DND-41 (cell line): ENCODE data around the gene PTPRJ.

ENCODE experiments used
- ATAC-seq: fragments of 200-7000 bp; cut with Tn5 transposase; 3 replicates; pipeline ENCODE4 v1.9.1; 2021; ENCODE audit warnings: low read depth; ENCODE audit not compliant: insufficient read depth
- DNase-seq: peaks from one replicate; pipeline ENCODE4 v3.0.0-alpha.2; 2020
- H2AFZ ChIP-seq: 2 replicates; pipeline ENCODE4 v1.6.0; 2012; ENCODE audit warnings: low read depth, low read length
- H3K27ac ChIP-seq: 2 replicates; pipeline ENCODE4 v1.5.1; 2012; ENCODE audit warnings: low read length, inconsistent platforms
- H3K27me3 ChIP-seq: fragments of 200-600 bp; sonication (generic); 2 replicates; pipeline ENCODE4 v1.6.0; 2012; ENCODE audit warnings: low read length, mild to moderate bottlenecking, inconsistent platforms; ENCODE audit not compliant: insufficient read depth, poor library complexity
- H3K36me3 ChIP-seq: 2 replicates; pipeline ENCODE4 v1.5.1; 2012; ENCODE audit warnings: low read length, inconsistent platforms; ENCODE audit not compliant: insufficient read depth
- H3K4me1 ChIP-seq: 2 replicates; pipeline ENCODE4 v1.5.1; 2012; ENCODE audit warnings: mild to moderate bottlenecking, low read length; ENCODE audit not compliant: insufficient read depth
- H3K4me2 ChIP-seq: 2 replicates; pipeline ENCODE4 v1.6.0; 2012; ENCODE audit warnings: mild to moderate bottlenecking, moderate library complexity, low read length, inconsistent platforms; ENCODE audit not compliant: insufficient read depth
- H3K4me3 ChIP-seq, 2 experiments: fragments of 200-600 bp in 1 of 2; shearing (Covaris generic) in 1 of 2; 2 replicates each; pipeline ENCODE4 v1.5.1; 2012 to 2016; ENCODE audit warnings: inconsistent platforms in 2 of 2, low read length in 2 of 2, mild to moderate bottlenecking in 2 of 2, low read depth in 1 of 2, moderate library complexity in 1 of 2
- H3K79me2 ChIP-seq: 2 replicates; pipeline ENCODE4 v1.6.0; 2012; ENCODE audit warnings: low read length, inconsistent platforms; ENCODE audit not compliant: insufficient read depth
- H3K9ac ChIP-seq: 2 replicates; pipeline ENCODE4 v1.6.0; 2012; ENCODE audit warnings: low read depth, mild to moderate bottlenecking, inconsistent platforms, low read length, moderate library complexity
- H3K9me3 ChIP-seq: 2 replicates; pipeline ENCODE4 v1.5.1; 2012; ENCODE audit warnings: low read length, moderate library complexity, mild to moderate bottlenecking, inconsistent platforms; ENCODE audit not compliant: insufficient read depth, severe bottlenecking
- H4K20me1 ChIP-seq: 2 replicates; pipeline ENCODE4 v1.6.0; 2012; ENCODE audit warnings: low read length; ENCODE audit not compliant: insufficient read depth
- EZH2 ChIP-seq: IDR thresholded peaks from 3 replicates; pipeline ENCODE4 v1.6.1; 2012; ENCODE audit warnings: borderline replicate concordance, low read depth, mild to moderate bottlenecking, moderate library complexity, low read length, inconsistent platforms; ENCODE audit not compliant: severe bottlenecking
- TF ChIP-seq, protein P1 (sequence below): IDR thresholded peaks from 2 replicates; pipeline ENCODE4 v1.5.1; 2012; ENCODE audit warnings: borderline replicate concordance, low read length, moderate library complexity, mild to moderate bottlenecking; ENCODE audit not compliant: poor library complexity, severe bottlenecking; ENCODE audit errors: extremely low read depth

The PTPRJ gene

DNA sequence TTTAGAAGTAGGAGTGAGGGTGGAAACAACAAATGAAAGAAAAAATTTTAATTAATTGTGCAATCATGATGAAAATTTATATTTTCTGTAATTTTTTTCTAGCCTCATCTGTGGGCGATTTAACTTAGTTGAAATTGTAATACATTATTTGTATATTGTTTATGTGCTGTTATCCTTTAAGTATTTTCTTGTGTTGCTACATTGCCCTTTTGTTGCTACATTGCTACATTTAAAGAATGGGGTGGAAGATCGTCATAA lies 130.1 kb downstream of the PTPRJ start:
- DNase-seq: no peak
- Histone ChIP-seq H3K79me2 (no peaks in the 10 kb centered on the region), H3K9me3 (peaks cover 12% of the 10 kb centered on the region), H3K36me3 (no peaks in the 10 kb centered on the region), H3K9ac (no peak overlapping the region), H3K27ac (no peak overlapping the region), H3K27me3 (no peaks in the 10 kb centered on the region), H2AFZ (no peak overlapping the region), H3K4me2 (no peak overlapping the region), H4K20me1 (no peaks in the 10 kb centered on the region), H3K4me1 (peaks cover 11% of the 10 kb centered on the region), H3K4me3 (no peak overlapping the region)
- TF ChIP-seq, protein P1, sequence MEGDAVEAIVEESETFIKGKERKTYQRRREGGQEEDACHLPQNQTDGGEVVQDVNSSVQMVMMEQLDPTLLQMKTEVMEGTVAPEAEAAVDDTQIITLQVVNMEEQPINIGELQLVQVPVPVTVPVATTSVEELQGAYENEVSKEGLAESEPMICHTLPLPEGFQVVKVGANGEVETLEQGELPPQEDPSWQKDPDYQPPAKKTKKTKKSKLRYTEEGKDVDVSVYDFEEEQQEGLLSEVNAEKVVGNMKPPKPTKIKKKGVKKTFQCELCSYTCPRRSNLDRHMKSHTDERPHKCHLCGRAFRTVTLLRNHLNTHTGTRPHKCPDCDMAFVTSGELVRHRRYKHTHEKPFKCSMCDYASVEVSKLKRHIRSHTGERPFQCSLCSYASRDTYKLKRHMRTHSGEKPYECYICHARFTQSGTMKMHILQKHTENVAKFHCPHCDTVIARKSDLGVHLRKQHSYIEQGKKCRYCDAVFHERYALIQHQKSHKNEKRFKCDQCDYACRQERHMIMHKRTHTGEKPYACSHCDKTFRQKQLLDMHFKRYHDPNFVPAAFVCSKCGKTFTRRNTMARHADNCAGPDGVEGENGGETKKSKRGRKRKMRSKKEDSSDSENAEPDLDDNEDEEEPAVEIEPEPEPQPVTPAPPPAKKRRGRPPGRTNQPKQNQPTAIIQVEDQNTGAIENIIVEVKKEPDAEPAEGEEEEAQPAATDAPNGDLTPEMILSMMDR: no peak
- no peak for TF ChIP-seq EZH2
- ATAC-seq: no peak

DNA sequence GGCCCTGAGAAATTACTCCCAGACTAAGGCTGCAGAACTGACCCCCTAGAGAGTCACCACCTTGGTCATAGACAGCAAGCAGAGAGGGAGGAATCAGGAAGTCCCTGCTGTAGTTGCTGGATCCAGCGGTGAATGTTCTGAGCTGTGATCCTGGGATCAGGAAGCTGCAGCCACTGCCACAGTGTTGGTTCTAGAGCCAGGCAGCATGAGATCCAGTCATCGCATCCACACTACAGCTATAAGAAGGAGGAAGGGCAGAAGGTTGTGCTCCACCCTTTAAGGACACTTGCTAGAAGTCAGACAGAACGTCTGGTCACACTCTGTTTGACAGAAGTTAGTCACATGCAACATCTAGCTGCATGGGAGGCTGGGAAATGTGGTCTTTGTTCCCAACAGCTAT lies 131.5 kb downstream of the PTPRJ start:
- no peaks in the 10 kb centered on the region for H4K20me1 ChIP-seq
- H3K27ac ChIP-seq: no peak overlapping the region
- no peak for DNase-seq
- H3K4me1 ChIP-seq: peaks cover 11% of the 10 kb centered on the region
- H3K27me3 ChIP-seq: no peaks in the 10 kb centered on the region
- no peaks in the 10 kb centered on the region for H3K36me3 ChIP-seq
- peaks cover 14% of the 10 kb centered on the region for H3K9me3 ChIP-seq
- no peak overlapping the region for H2AFZ ChIP-seq
- no peak overlapping the region for H3K4me2 ChIP-seq
- no peaks in the 10 kb centered on the region for H3K79me2 ChIP-seq
- H3K9ac ChIP-seq: no peak overlapping the region
- TF ChIP-seq, protein P1: no peak
- TF ChIP-seq EZH2: no peak
- ATAC-seq: no peak
- H3K4me3 ChIP-seq: no peak overlapping the region

- H3K79me2 ChIP-seq: no peaks in the 10 kb centered on the region
These were observed 134.4 kb downstream of the PTPRJ start for GRCh38 chr11:48114740-48115139.

More at GRCh38 chr11:48114740-48115139, 134.4 kb downstream of the PTPRJ start:
- Histone ChIP-seq H3K4me1 (peaks cover 5% of the 10 kb centered on the region), H2AFZ (no peak overlapping the region), H3K9ac (no peak overlapping the region), H3K4me2 (no peak overlapping the region), H3K27me3 (no peaks in the 10 kb centered on the region), H3K27ac (no peak overlapping the region), H3K4me3 (no peak overlapping the region), H3K9me3 (peaks cover 14% of the 10 kb centered on the region), H3K36me3 (no peaks in the 10 kb centered on the region), H4K20me1 (no peaks in the 10 kb centered on the region)
- TF ChIP-seq, protein P1: no peak
- TF ChIP-seq EZH2: no peak
- DNase-seq (no peak), ATAC-seq (no peak)
